Activated naive CD8-positive, alpha-beta T cell treated with anti-CD3 and anti-CD28 coated beads for 36 hours (primary cell): Measurements from ENCODE around the gene SPOCK1. TPM values are rescaled to one million over a fixed set of nuclear protein-coding genes. Genes with fewer than 3 reads are reported as not detected.

ENCODE experiments used
- DNase-seq: peaks from one replicate; pipeline ENCODE4 v3.0.0; 2021
- H3K27ac Mint-ChIP-seq: one replicate; pipeline ENCODE4 v1.8.0; 2022; ENCODE audit warnings: mild to moderate bottlenecking, moderate library complexity, mixed read lengths
- H3K27me3 Mint-ChIP-seq: one replicate; pipeline ENCODE4 v1.8.0; 2022; ENCODE audit warnings: mild to moderate bottlenecking, mixed read lengths
- H3K36me3 Mint-ChIP-seq: one replicate; pipeline ENCODE4 v1.8.0; 2021; ENCODE audit warnings: mild to moderate bottlenecking, mixed read lengths
- H3K4me1 Mint-ChIP-seq: one replicate; pipeline ENCODE4 v1.8.0; 2021; ENCODE audit warnings: mixed read lengths
- H3K4me3 Mint-ChIP-seq: one replicate; pipeline ENCODE4 v1.8.0; 2022; ENCODE audit warnings: mild to moderate bottlenecking, moderate library complexity, mixed read lengths
- H3K9me3 Mint-ChIP-seq: one replicate; pipeline ENCODE4 v1.8.0; 2022; ENCODE audit warnings: mixed read lengths
- total RNA-seq, 2 experiments: library from RNA; stranded (reverse); gene quantifications; one replicate each; pipeline ENCODE4 v1.2.3, GENCODE V29; 2021

The SPOCK1 gene
- total RNA-seq, 2 experiments from 2014 or later = 0.12 TPM; not detected in 1

GRCh38 chr5:137440795-137441194, 58.3 kb downstream of the SPOCK1 start:
- DNase-seq = no peak
- H3K27ac Mint-ChIP-seq = no peak overlapping the region
- H3K27me3 Mint-ChIP-seq = peaks cover 10% of the 10 kb centered on the region
- no peaks in the 10 kb centered on the region for H3K36me3 Mint-ChIP-seq
- no peaks in the 10 kb centered on the region for H3K4me1 Mint-ChIP-seq
- H3K4me3 Mint-ChIP-seq = no peak overlapping the region
- no peaks in the 10 kb centered on the region for H3K9me3 Mint-ChIP-seq

GRCh38 chr5:137439645-137440044, 59.5 kb downstream of the SPOCK1 start:
- no peak overlapping the region for H3K4me3 Mint-ChIP-seq
- H3K27me3 Mint-ChIP-seq = peaks cover 13% of the 10 kb centered on the region

GRCh38 chr5:137438932-137439331, 60.2 kb downstream of the SPOCK1 start:
- no peaks in the 10 kb centered on the region for H3K36me3 Mint-ChIP-seq
- H3K4me3 Mint-ChIP-seq = no peak overlapping the region
- H3K4me1 Mint-ChIP-seq = no peaks in the 10 kb centered on the region
- no peak for DNase-seq
- H3K27ac Mint-ChIP-seq = no peak overlapping the region
- no peaks in the 10 kb centered on the region for H3K9me3 Mint-ChIP-seq
- peaks cover 13% of the 10 kb centered on the region for H3K27me3 Mint-ChIP-seq

More at GRCh38 chr5:137439645-137440044, 59.5 kb downstream of the SPOCK1 start:
- DNase-seq = no peak
- Mint-ChIP-seq H3K9me3 (no peaks in the 10 kb centered on the region), H3K4me1 (no peaks in the 10 kb centered on the region), H3K36me3 (no peaks in the 10 kb centered on the region), H3K27ac (no peak overlapping the region)

DNA sequence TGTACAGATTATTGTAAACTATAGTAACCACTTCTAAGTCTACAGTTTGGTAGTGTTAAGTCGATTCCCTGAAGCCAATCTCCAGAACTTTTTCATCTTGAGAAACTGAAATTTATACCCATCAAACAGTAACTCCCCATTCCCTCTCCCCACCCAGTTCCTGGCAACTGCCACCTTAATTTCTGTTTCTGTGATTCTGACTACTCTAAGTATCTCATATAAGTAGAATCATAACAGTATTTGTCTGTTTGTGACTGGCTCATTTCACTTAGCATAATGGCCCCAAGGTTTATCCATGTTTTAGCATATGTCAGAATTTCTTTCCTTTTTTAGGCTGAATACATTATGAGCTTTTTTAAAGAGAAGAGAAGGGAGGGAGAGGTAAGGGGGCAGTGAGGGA, 61.4 kb downstream of the SPOCK1 start:
- Mint-ChIP-seq H3K27me3 (peaks cover 13% of the 10 kb centered on the region), H3K27ac (no peak overlapping the region)

GRCh38 chr5:137433539-137433938, 65.6 kb downstream of the SPOCK1 start:
- DNase-seq = no peak
- Mint-ChIP-seq H3K27ac (no peak overlapping the region), H3K4me3 (no peak overlapping the region), H3K4me1 (no peaks in the 10 kb centered on the region), H3K36me3 (no peaks in the 10 kb centered on the region), H3K9me3 (no peaks in the 10 kb centered on the region), H3K27me3 (peaks cover 24% of the 10 kb centered on the region)

More for the DNA sequence above, 61.4 kb downstream of the SPOCK1 start:
- Mint-ChIP-seq H3K36me3 (no peaks in the 10 kb centered on the region), H3K9me3 (no peaks in the 10 kb centered on the region), H3K4me1 (no peaks in the 10 kb centered on the region), H3K4me3 (no peak overlapping the region)
- no peak for DNase-seq

- Mint-ChIP-seq H3K9me3 (no peaks in the 10 kb centered on the region), H3K27me3 (peaks cover 22% of the 10 kb centered on the region), H3K4me1 (no peaks in the 10 kb centered on the region), H3K4me3 (no peak overlapping the region), H3K27ac (no peak overlapping the region), H3K36me3 (no peaks in the 10 kb centered on the region)
- no peak for DNase-seq
These were observed 66.8 kb downstream of the SPOCK1 start for GRCh38 chr5:137432376-137432775.

DNA sequence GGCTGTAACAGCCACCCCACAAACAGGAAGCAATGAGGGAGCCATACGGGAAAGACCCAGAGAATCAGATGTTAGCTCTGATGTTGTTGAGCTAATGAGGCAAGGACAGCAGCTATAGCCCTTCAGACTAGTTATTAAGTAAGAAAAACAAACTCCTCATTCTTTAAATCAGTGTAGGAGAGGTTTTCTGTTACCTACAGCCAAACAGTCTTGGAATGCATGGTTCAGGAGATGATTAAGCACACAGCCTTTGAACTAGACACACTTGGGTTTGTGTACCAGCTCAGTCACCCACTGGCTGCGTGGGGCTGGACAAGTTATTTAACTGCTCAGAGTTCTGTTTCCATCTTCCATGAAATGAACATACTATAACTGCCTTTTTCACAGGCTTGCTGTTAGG, 68.1 kb downstream of the SPOCK1 start:
- Mint-ChIP-seq H3K27ac (no peak overlapping the region), H3K27me3 (peaks cover 17% of the 10 kb centered on the region), H3K9me3 (no peaks in the 10 kb centered on the region), H3K36me3 (no peaks in the 10 kb centered on the region), H3K4me1 (no peaks in the 10 kb centered on the region), H3K4me3 (no peak overlapping the region)
- DNase-seq = no peak

DNA sequence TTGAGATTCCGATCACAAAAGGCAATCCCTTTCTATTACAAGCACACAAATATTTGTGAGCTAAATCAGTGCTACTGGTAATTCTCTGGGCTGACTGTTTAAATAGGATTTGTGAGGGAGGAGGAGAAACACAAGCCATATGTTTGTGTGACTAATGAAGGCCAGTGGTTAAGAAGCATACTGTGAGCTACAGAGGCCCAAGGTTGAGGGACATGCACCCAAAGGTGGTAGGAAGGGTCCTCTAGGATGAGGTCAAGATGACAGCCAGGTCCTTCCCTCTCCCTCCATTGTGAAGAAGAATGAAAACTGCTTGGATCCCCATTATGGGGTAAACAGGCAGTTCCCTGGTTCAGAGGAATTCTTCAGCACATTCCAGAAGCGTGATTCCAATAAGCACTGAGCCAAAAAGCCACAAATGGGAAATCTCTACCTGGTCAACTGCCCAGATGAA, 83.9 kb downstream of the SPOCK1 start:
- Mint-ChIP-seq H3K27ac (no peak overlapping the region), H3K4me1 (no peaks in the 10 kb centered on the region), H3K9me3 (peaks cover 3% of the 10 kb centered on the region), H3K4me3 (no peak overlapping the region), H3K36me3 (no peaks in the 10 kb centered on the region), H3K27me3 (no peaks in the 10 kb centered on the region)
- no peak for DNase-seq

- no peak overlapping the region for H3K27ac Mint-ChIP-seq
- no peaks in the 10 kb centered on the region for H3K4me1 Mint-ChIP-seq
- no peak overlapping the region for H3K4me3 Mint-ChIP-seq
- no peaks in the 10 kb centered on the region for H3K27me3 Mint-ChIP-seq
- peaks cover 3% of the 10 kb centered on the region for H3K9me3 Mint-ChIP-seq
- DNase-seq = no peak
- no peaks in the 10 kb centered on the region for H3K36me3 Mint-ChIP-seq
These were observed 84.9 kb downstream of the SPOCK1 start for GRCh38 chr5:137414112-137414755.

- Mint-ChIP-seq H3K27ac (no peak overlapping the region), H3K4me3 (no peak overlapping the region), H3K36me3 (no peaks in the 10 kb centered on the region), H3K9me3 (peaks cover 3% of the 10 kb centered on the region), H3K4me1 (no peaks in the 10 kb centered on the region), H3K27me3 (no peaks in the 10 kb centered on the region)
- DNase-seq = no peak
These were observed 87.0 kb downstream of the SPOCK1 start for GRCh38 chr5:137412136-137412535.

DNA sequence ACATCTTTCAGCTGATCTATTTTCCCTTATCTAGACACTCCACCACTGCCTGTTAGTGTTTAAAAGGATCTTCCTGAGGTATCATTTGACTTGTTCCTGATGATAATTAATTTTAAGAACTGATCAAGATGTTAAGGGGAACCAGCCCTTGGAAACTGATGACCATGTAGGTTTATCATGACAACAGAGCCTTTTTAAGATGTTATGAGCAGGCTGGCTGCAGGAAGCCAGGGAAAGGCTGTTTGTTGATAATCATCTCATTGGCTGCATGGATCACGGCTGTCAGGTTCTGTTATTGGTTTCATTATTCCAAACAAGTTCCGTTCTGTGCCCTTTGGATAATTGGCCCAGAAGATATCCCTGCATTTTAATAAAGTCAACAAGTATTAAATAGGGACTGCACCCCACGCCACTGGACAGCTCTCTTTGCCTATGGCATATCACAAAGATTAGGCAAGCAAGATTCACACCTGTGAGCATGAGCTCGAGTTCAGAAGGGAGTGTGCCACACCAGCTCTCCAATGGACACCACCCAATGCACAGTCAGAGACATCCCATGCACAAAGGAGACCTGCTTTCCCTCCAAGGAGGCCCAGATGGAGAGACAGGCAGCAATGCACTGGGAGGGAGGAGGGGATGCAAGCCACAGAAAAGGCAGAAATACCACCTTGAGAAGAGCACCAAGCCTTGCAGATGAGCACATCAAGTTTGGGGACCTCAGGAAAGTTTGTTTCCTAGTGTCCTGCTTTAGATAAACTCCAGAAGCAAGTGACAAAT, 88.7 kb downstream of the SPOCK1 start:
- Mint-ChIP-seq H3K4me1 (no peaks in the 10 kb centered on the region), H3K9me3 (no peaks in the 10 kb centered on the region), H3K27me3 (no peaks in the 10 kb centered on the region), H3K4me3 (no peak overlapping the region), H3K36me3 (no peaks in the 10 kb centered on the region), H3K27ac (no peak overlapping the region)
- no peak for DNase-seq

- Mint-ChIP-seq H3K27ac (no peak overlapping the region), H3K36me3 (no peaks in the 10 kb centered on the region), H3K9me3 (no peaks in the 10 kb centered on the region), H3K27me3 (no peaks in the 10 kb centered on the region), H3K4me1 (no peaks in the 10 kb centered on the region), H3K4me3 (no peak overlapping the region)
- DNase-seq = no peak
These were observed 89.4 kb downstream of the SPOCK1 start for GRCh38 chr5:137409736-137410135.

DNA sequence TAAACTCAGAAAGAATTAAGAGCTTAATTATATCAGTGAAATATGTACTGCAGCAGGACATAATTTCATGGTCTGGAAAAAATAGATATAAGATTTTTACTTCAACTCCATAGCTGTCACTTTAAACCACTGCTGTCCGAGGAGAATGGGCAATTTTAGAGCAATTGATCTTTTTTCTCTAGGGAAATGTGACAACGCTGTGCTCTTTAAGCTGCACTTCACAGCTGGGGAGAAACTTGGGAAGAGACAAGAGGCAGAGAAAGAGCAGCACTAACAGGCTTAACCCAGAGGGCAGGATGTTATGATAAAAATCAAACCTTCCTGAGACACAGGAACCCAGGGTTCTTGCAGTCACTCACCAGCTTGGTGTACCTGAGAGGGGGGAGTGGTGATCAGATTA, 92.0 kb downstream of the SPOCK1 start:
- no peaks in the 10 kb centered on the region for H3K36me3 Mint-ChIP-seq
- no peak overlapping the region for H3K4me3 Mint-ChIP-seq
- no peak for DNase-seq
- H3K9me3 Mint-ChIP-seq = no peaks in the 10 kb centered on the region
- no peaks in the 10 kb centered on the region for H3K4me1 Mint-ChIP-seq
- no peaks in the 10 kb centered on the region for H3K27me3 Mint-ChIP-seq
- H3K27ac Mint-ChIP-seq = no peak overlapping the region

GRCh38 chr5:137405393-137405792, 93.7 kb downstream of the SPOCK1 start:
- no peaks in the 10 kb centered on the region for H3K27me3 Mint-ChIP-seq

DNA sequence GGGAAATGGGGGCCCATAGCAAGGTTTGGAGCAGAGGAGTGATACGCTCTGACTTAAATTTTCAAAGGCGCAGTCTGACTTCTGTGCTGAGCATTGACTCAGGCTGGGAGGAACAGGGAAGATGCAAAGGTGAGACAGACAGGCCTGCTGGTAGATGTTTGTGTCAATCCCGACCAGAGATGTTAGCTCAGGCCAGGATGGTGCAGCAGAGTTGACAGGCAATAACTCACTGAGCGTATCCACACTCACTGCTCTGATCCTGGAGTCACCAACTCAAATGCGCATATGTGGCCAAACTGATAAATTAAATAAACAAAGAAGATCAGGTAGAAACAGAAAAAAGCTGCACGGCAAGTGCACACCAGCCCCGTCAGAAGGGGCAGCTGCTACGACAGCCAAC, 95.3 kb downstream of the SPOCK1 start:
- no peak for DNase-seq
- no peaks in the 10 kb centered on the region for H3K4me1 Mint-ChIP-seq
- H3K27ac Mint-ChIP-seq = no peak overlapping the region
- no peaks in the 10 kb centered on the region for H3K27me3 Mint-ChIP-seq
- no peaks in the 10 kb centered on the region for H3K36me3 Mint-ChIP-seq
- no peaks in the 10 kb centered on the region for H3K9me3 Mint-ChIP-seq
- H3K4me3 Mint-ChIP-seq = no peak overlapping the region

More at GRCh38 chr5:137405393-137405792, 93.7 kb downstream of the SPOCK1 start:
- Mint-ChIP-seq H3K4me1 (no peaks in the 10 kb centered on the region), H3K27ac (no peak overlapping the region), H3K9me3 (no peaks in the 10 kb centered on the region), H3K4me3 (no peak overlapping the region), H3K36me3 (no peaks in the 10 kb centered on the region)
- no peak for DNase-seq
